ENCODE measurements around the gene CFAP119. TPM values are rescaled to one million over a fixed set of nuclear protein-coding genes. Genes with fewer than 3 reads are reported as not detected.

CFAP119 gene
- total RNA-seq, 1 experiment from 2014 or later, result 11.7 TPM

DNA sequence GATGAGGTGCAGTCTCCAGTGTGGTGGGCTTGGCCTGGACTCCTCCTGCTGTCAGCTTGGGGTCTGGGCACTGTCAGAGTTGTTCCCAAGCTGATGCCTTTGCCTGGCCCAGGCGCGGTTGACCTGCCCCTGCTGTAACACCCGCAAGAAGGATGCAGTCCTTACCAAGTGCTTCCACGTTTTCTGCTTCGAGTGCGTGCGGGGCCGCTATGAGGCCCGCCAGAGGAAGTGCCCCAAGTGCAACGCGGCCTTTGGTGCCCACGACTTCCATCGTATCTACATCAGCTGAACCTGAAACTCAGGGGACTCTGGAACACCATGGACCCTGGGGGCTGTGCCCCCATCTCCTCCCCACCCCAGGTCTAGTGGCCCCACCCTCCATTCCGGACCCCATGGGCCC, 12.0 kb upstream of the CFAP119 start:
- H3K9me3 ChIP-seq (ENCODE audit: low read depth, low read length, poor library complexity, severe bottlenecking), result no peaks in the 10 kb centered on the region
- H3K27me3 ChIP-seq (replicated peaks; ENCODE audit: insufficient read depth, low read depth, low read length, poor library complexity), result no peaks in the 10 kb centered on the region
- no TSS peak for BruUV-seq (replicated peaks)
- ChIA-PET CTCF (no interaction called here), POLR2A (ENCODE audit: low non-redundant PET) (interaction anchor here (0.6 kb wide), 1 partner anchor 934 kb away, joined by 8 read pairs; no protein-coding TSS in a partner anchor)
- peaks cover 4% of the 10 kb centered on the region for H3K4me1 ChIP-seq (ENCODE audit: insufficient read depth, low read length, poor library complexity, severe bottlenecking)
- H3K36me3 ChIP-seq (ENCODE audit: insufficient read depth, low read length, poor library complexity, severe bottlenecking), result peaks cover 50% of the 10 kb centered on the region
- no peak for DNase-seq (ENCODE audit: low spot score)
- no peak overlapping the region for H3K27ac ChIP-seq (ENCODE audit: low read depth, low read length, poor library complexity, severe bottlenecking)
- H3K4me3 ChIP-seq (ENCODE audit: low read depth, low read length, poor library complexity, severe bottlenecking), result no peak overlapping the region
- intact Hi-C loops (cut with micrococcal nuclease; ENCODE audit: unreplicated experiment), result no loop called here
- TF ChIP-seq, protein P1, sequence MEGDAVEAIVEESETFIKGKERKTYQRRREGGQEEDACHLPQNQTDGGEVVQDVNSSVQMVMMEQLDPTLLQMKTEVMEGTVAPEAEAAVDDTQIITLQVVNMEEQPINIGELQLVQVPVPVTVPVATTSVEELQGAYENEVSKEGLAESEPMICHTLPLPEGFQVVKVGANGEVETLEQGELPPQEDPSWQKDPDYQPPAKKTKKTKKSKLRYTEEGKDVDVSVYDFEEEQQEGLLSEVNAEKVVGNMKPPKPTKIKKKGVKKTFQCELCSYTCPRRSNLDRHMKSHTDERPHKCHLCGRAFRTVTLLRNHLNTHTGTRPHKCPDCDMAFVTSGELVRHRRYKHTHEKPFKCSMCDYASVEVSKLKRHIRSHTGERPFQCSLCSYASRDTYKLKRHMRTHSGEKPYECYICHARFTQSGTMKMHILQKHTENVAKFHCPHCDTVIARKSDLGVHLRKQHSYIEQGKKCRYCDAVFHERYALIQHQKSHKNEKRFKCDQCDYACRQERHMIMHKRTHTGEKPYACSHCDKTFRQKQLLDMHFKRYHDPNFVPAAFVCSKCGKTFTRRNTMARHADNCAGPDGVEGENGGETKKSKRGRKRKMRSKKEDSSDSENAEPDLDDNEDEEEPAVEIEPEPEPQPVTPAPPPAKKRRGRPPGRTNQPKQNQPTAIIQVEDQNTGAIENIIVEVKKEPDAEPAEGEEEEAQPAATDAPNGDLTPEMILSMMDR (conservative IDR thresholded peaks at IDR 0.05; ENCODE audit: low read depth, low read length), result no peak
- no peak for TF ChIP-seq EZH2 (IDR thresholded peaks at IDR 0.05; ENCODE audit: borderline replicate concordance, low read depth, low read length, poor library complexity, severe bottlenecking)

DNA sequence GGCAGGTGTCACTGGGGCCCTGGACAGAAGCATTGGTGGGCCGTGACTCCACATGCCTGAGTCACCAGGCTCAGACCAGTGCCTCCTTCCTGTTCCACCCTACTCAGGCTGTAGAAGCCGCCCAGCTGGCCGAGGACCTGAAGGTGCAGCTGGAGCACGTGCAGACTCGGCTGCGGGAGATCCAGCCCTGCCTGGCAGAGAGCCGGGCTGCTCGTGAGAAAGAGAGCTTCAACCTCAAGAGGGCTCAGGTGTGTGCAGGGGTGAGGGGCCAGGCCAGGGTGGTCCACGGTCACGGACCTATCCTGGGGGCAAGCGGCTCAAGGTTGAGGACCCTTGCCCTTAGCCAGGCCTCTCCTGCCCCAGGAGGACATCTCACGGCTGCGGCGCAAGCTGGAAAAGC, 9.9 kb upstream of the CFAP119 start:
- no peaks in the 10 kb centered on the region for H3K27me3 ChIP-seq (replicated peaks; ENCODE audit: insufficient read depth, low read depth, low read length, poor library complexity)
- no peak for DNase-seq (ENCODE audit: low spot score)
- intact Hi-C loops (cut with micrococcal nuclease; ENCODE audit: unreplicated experiment), result no loop called here
- H3K4me3 ChIP-seq (ENCODE audit: low read depth, low read length, poor library complexity, severe bottlenecking), result no peak overlapping the region
- no peak overlapping the region for H3K27ac ChIP-seq (ENCODE audit: low read depth, low read length, poor library complexity, severe bottlenecking)
- peaks cover 4% of the 10 kb centered on the region for H3K4me1 ChIP-seq (ENCODE audit: insufficient read depth, low read length, poor library complexity, severe bottlenecking)
- peaks cover 71% of the 10 kb centered on the region for H3K36me3 ChIP-seq (ENCODE audit: insufficient read depth, low read length, poor library complexity, severe bottlenecking)
- ChIA-PET CTCF (no interaction called here), POLR2A (ENCODE audit: low non-redundant PET) (no interaction called here)
- no TSS peak for BruUV-seq (replicated peaks)
- no peaks in the 10 kb centered on the region for H3K9me3 ChIP-seq (ENCODE audit: low read depth, low read length, poor library complexity, severe bottlenecking)
- TF ChIP-seq, protein P1 (conservative IDR thresholded peaks at IDR 0.05; ENCODE audit: low read depth, low read length), result no peak
- TF ChIP-seq EZH2 (IDR thresholded peaks at IDR 0.05; ENCODE audit: borderline replicate concordance, low read depth, low read length, poor library complexity, severe bottlenecking), result no peak

- no peak for TF ChIP-seq EZH2 (IDR thresholded peaks at IDR 0.05; ENCODE audit: borderline replicate concordance, low read depth, low read length, poor library complexity, severe bottlenecking)
- TF ChIP-seq, protein P1 (conservative IDR thresholded peaks at IDR 0.05; ENCODE audit: low read depth, low read length), result no peak
- no peaks in the 10 kb centered on the region for H3K27me3 ChIP-seq (replicated peaks; ENCODE audit: insufficient read depth, low read depth, low read length, poor library complexity)
- no peaks in the 10 kb centered on the region for H3K4me1 ChIP-seq (ENCODE audit: insufficient read depth, low read length, poor library complexity, severe bottlenecking)
- DNase-seq (ENCODE audit: low spot score), result no peak
- H3K27ac ChIP-seq (ENCODE audit: low read depth, low read length, poor library complexity, severe bottlenecking), result no peak overlapping the region
- no peaks in the 10 kb centered on the region for H3K9me3 ChIP-seq (ENCODE audit: low read depth, low read length, poor library complexity, severe bottlenecking)
- CTCF ChIA-PET, result interaction anchor here (0.5 kb wide), 1 partner anchor 76 kb away, joined by 4 read pairs; no protein-coding TSS in a partner anchor
- intact Hi-C loops (cut with micrococcal nuclease; ENCODE audit: unreplicated experiment), result no loop called here
- no TSS peak for BruUV-seq (replicated peaks)
- H3K36me3 ChIP-seq (ENCODE audit: insufficient read depth, low read length, poor library complexity, severe bottlenecking), result peaks cover 92% of the 10 kb centered on the region
- no peak overlapping the region for H3K4me3 ChIP-seq (ENCODE audit: low read depth, low read length, poor library complexity, severe bottlenecking)
- POLR2A ChIA-PET (ENCODE audit: low non-redundant PET), result no interaction called here
Measured at GRCh38 chr16:30769379-30770089, 7.7 kb upstream of the CFAP119 start.
